Body of pancreas (tissue), 4 donors: ENCODE measurements around the gene MCCC1. TPM values are rescaled to one million over a fixed set of nuclear protein-coding genes. Genes with fewer than 3 reads are reported as not detected.
"Not testable (repeated sequence)": the region's sequence is repeated elsewhere in the genome, so short reads cannot be mapped to it uniquely, and the experiment has no call there.

Experiments used
- ATAC-seq: fragments of 150-250 bp; one replicate; pipeline ENCODE4 v1.9.1; 2016
- DNase-seq, 4 donors: peaks; one replicate each; pipeline ENCODE4 v3.0.0-alpha.2; 2019
- H3K27ac ChIP-seq, 4 donors: fragments of 200-600 bp; sonication (generic); 1 replicate in 3 of 4; 2 replicates in 1 of 4; pipeline versions ENCODE4 v1.5.1 to v1.6.1; 2016 to 2019; ENCODE audit warnings: mild to moderate bottlenecking in 1 of 4, mixed read lengths in 1 of 4, moderate library complexity in 1 of 4
- H3K27me3 ChIP-seq, 2 donors: fragments of 200-600 bp; sonication (generic); one replicate each; pipeline ENCODE4 v1.6.0; 2016; ENCODE audit warnings: mild to moderate bottlenecking in 1 of 2
- H3K36me3 ChIP-seq, 2 donors: fragments of 200-600 bp; sonication (generic); replicated peaks in 1 of 2; 2 replicates each; pipeline ENCODE4 v1.5.1; 2016; ENCODE audit warnings: low read depth in 2 of 2; ENCODE audit not compliant: insufficient read depth in 1 of 2
- H3K4me1 ChIP-seq: fragments of 200-600 bp; sonication (generic); one replicate; pipeline ENCODE4 v1.6.0; 2016
- H3K4me3 ChIP-seq, 2 donors: fragments of 200-600 bp; sonication (generic); 1 replicate in 1 of 2; 2 replicates in 1 of 2; pipeline ENCODE4 v1.5.1; 2016 to 2019
- H3K9me3 ChIP-seq, 3 donors: fragments of 200-600 bp; sonication (generic); 1 replicate in 2 of 3; 2 replicates in 1 of 3; pipeline ENCODE4 v1.5.1; 2016
- CTCF ChIP-seq, 7 experiments: fragments of 450-650 bp in 4 of 7; fragments of 200-600 bp in 3 of 7; sonication (generic) in 3 of 7; IDR thresholded peaks; one replicate each; pipeline ENCODE4 v1.5.1; 2016 to 2019; ENCODE audit warnings: antibody characterized with exemption in 7 of 7
- POLR2A ChIP-seq, 3 donors: fragments of 450-650 bp; IDR thresholded peaks; one replicate each; pipeline ENCODE4 v1.6.1; 2016; ENCODE audit warnings: antibody characterized with exemption in 3 of 3, mild to moderate bottlenecking in 2 of 3
- WGBS, 2 donors: methylation state at CpG; one replicate each; pipeline ENCODE4 v1.1.5; 2017; 5-methylcytosine and 5-hydroxymethylcytosine counted together
- intact Hi-C: fragments of 100-400 bp; cut with DNase I; formaldehyde crosslinking; loops from one replicate; pipeline ENCODE4 v1.15.1; 2023
- total RNA-seq, 2 donors: library from RNA; depleted of rRNA; stranded (reverse); fragments of >200 nt; gene quantifications; one replicate each; pipeline ENCODE4 v1.1.0, GENCODE V29; 2016

MCCC1 gene
- total RNA-seq, 2 donors from 2014 or later = 50.8 to 63.9 TPM

- Histone ChIP-seq H3K4me1 (peaks cover 22% of the 10 kb centered on the region), H3K4me3 (no peak overlapping the region), H3K9me3 (no peaks in the 10 kb centered on the region), H3K36me3 (no peaks in the 10 kb centered on the region), H3K27me3 (no peaks in the 10 kb centered on the region), H3K27ac (no peak overlapping the region)
- ATAC-seq = no peak
- DNase-seq = no peak
- intact Hi-C loops = no loop called here
- TF ChIP-seq CTCF (IDR thresholded peaks at IDR 0.05) (no peak), POLR2A (IDR thresholded peaks at IDR 0.05) (no peak)
- 39 to 56% methylated on average over 6 of the region's 6 CpGs for WGBS, 2 donors
Observed at GRCh38 chr3:183106635-183107034, 7.3 kb upstream of the MCCC1 start.

- WGBS, 2 donors = 96 to 98% methylated on average over 17 to 26 of the region's 28 CpGs
Observed at GRCh38 chr3:183103950-183104349, 4.7 kb upstream of the MCCC1 start.

GRCh38 chr3:183101040-183101439 is 1.7 kb upstream of the MCCC1 start:
- H3K36me3 ChIP-seq, ATAC-seq, H3K9me3 ChIP-seq, intact Hi-C loops, H3K4me3 ChIP-seq, H3K27me3 ChIP-seq: not testable (repeated sequence)
- 75% methylated on average over 9 of the region's 24 CpGs; no CpG with 5 or more reads in 1 of the 2 donors for WGBS, 2 donors
- DNase-seq = peak in 2 of 4 donors; percentile 28 to 30
- Histone ChIP-seq H3K27ac (peak overlapping the region; percentile 49 to 99 (median 96)), H3K4me1 (peaks cover 40% of the 10 kb centered on the region)

More at GRCh38 chr3:183103950-183104349, 4.7 kb upstream of the MCCC1 start:
- DNase-seq, H3K27ac ChIP-seq, H3K27me3 ChIP-seq, H3K9me3 ChIP-seq, intact Hi-C loops, ATAC-seq, H3K4me3 ChIP-seq, H3K36me3 ChIP-seq: not testable (repeated sequence)
- peaks cover 39% of the 10 kb centered on the region for H3K4me1 ChIP-seq

GRCh38 chr3:183100376-183100775 is 1.1 kb upstream of the MCCC1 start:
- peak; percentile 44 to 82 (median 64) for DNase-seq
- ATAC-seq = peak; percentile 56
- intact Hi-C loops = no loop called here

GRCh38 chr3:183099838-183100204 is 525 bp upstream of the MCCC1 start:
- H3K36me3 ChIP-seq = no peaks in the 10 kb centered on the region

More at GRCh38 chr3:183100376-183100775, 1.1 kb upstream of the MCCC1 start:
- Histone ChIP-seq H3K9me3 (no peaks in the 10 kb centered on the region), H3K27ac (peak overlapping the region; percentile 49 to 99 (median 96)), H3K27me3 (no peaks in the 10 kb centered on the region), H3K36me3 (no peaks in the 10 kb centered on the region), H3K4me1 (peaks cover 46% of the 10 kb centered on the region), H3K4me3 (no peak overlapping the region)
- WGBS, 2 donors = 16 to 26% methylated on average over 4 to 6 of the region's 6 CpGs
- TF ChIP-seq CTCF (IDR thresholded peaks at IDR 0.05) (no peak), POLR2A (IDR thresholded peaks at IDR 0.05) (peak in 1 of 3 donors; percentile 33)

More at GRCh38 chr3:183099838-183100204, 525 bp upstream of the MCCC1 start:
- ATAC-seq (no peak), DNase-seq (no peak)
- intact Hi-C loops = no loop called here
- no peak for TF ChIP-seq POLR2A (IDR thresholded peaks at IDR 0.05)
- no peak for TF ChIP-seq CTCF (IDR thresholded peaks at IDR 0.05)
- Histone ChIP-seq H3K4me3 (no peak overlapping the region), H3K27me3 (no peaks in the 10 kb centered on the region), H3K27ac (peak overlapping the region; percentile 49 to 99 (median 96)), H3K4me1 (peaks cover 52% of the 10 kb centered on the region), H3K9me3 (no peaks in the 10 kb centered on the region)
- WGBS, 2 donors = 0% methylated on average over 1 of the region's 1 CpG
